Upper lobe of right lung (tissue), 1 donor: ENCODE data around the gene NOTUM. TPM values are rescaled to one million over a fixed set of nuclear protein-coding genes. Genes with fewer than 3 reads are reported as not detected.
"Not testable (repeated sequence)": the region's sequence is repeated elsewhere in the genome, so short reads cannot be mapped to it uniquely, and the experiment has no call there.

ENCODE experiments used
- ATAC-seq: fragments of 200-7000 bp; cut with Tn5 transposase; one replicate; pipeline ENCODE4 v1.9.1; 2020; ENCODE audit warnings: mild to moderate bottlenecking, moderate library complexity
- DNase-seq: peaks from one replicate; pipeline ENCODE4 v3.0.0-alpha.2; 2020
- H3K27ac ChIP-seq: fragments of 200-600 bp; one replicate; pipeline ENCODE4 v1.8.0; 2022
- H3K27me3 ChIP-seq: fragments of 200-600 bp; one replicate; pipeline ENCODE4 v1.8.0; 2022; ENCODE audit warnings: mild to moderate bottlenecking
- H3K36me3 ChIP-seq: fragments of 200-600 bp; one replicate; pipeline ENCODE4 v1.8.0; 2022
- H3K4me1 ChIP-seq: fragments of 200-600 bp; one replicate; pipeline ENCODE4 v1.8.0; 2022
- H3K4me3 ChIP-seq: fragments of 200-600 bp; one replicate; pipeline ENCODE4 v1.8.0; 2022; ENCODE audit warnings: mild to moderate bottlenecking
- H3K9me3 ChIP-seq: fragments of 200-600 bp; one replicate; pipeline ENCODE4 v1.8.0; 2022
- CTCF ChIP-seq: fragments of 200-600 bp; IDR thresholded peaks from one replicate; pipeline ENCODE4 v1.8.0; 2022; ENCODE audit warnings: antibody characterized with exemption
- intact Hi-C: fragments of 100-400 bp; cut with DNase I; formaldehyde crosslinking; loops from one replicate; pipeline ENCODE4 v1.11.0; 2022
- total RNA-seq: library from RNA; stranded (reverse); fragmentation: NEBNext Ultra II Directional; extraction: Animal tissue kit (Norgen Biotek cat#: 25700); gene quantifications from one replicate; pipeline ENCODE4 v1.2.1, GENCODE V29; 2021
- donor health status: DM: no; HTN: yes; CAD: no; lungs with severe emphysema.

NOTUM gene
- total RNA-seq, 1 donor from 2014 or later: 6.1 TPM

- ATAC-seq (no peak), DNase-seq (no peak)
These were observed 25.6 kb upstream of the NOTUM start for GRCh38 chr17:81986606-81987005.

GRCh38 chr17:81984773-81985410 is 23.9 kb upstream of the NOTUM start:
- no peak for TF ChIP-seq CTCF
- Histone ChIP-seq H3K9me3 (no peaks in the 10 kb centered on the region), H3K4me3 (no peak overlapping the region), H3K4me1 (peaks cover 9% of the 10 kb centered on the region), H3K36me3 (peaks cover 26% of the 10 kb centered on the region), H3K27ac (no peak overlapping the region), H3K27me3 (no peaks in the 10 kb centered on the region)
- intact Hi-C loops: no loop called here
- ATAC-seq (no peak), DNase-seq (no peak)

More at GRCh38 chr17:81986606-81987005, 25.6 kb upstream of the NOTUM start:
- Histone ChIP-seq H3K36me3 (peaks cover 26% of the 10 kb centered on the region), H3K4me1 (peaks cover 12% of the 10 kb centered on the region), H3K27ac (no peak overlapping the region), H3K4me3 (no peak overlapping the region), H3K9me3 (no peaks in the 10 kb centered on the region), H3K27me3 (no peaks in the 10 kb centered on the region)
- TF ChIP-seq CTCF: no peak
- intact Hi-C loops: no loop called here

- DNase-seq: no peak
- peaks cover 11% of the 10 kb centered on the region for H3K4me1 ChIP-seq
These were observed 22.8 kb upstream of the NOTUM start for GRCh38 chr17:81983639-81984373.

GRCh38 chr17:81983011-81983638 is 22.1 kb upstream of the NOTUM start:
- intact Hi-C loops: no loop called here
- Histone ChIP-seq H3K27ac (no peak overlapping the region), H3K27me3 (no peaks in the 10 kb centered on the region), H3K9me3 (no peaks in the 10 kb centered on the region), H3K4me3 (no peak overlapping the region), H3K36me3 (peaks cover 26% of the 10 kb centered on the region), H3K4me1 (peaks cover 16% of the 10 kb centered on the region)
- no peak for ATAC-seq
- no peak for DNase-seq
- no peak for TF ChIP-seq CTCF

More at GRCh38 chr17:81983639-81984373, 22.8 kb upstream of the NOTUM start:
- no peak overlapping the region for H3K4me3 ChIP-seq
- ATAC-seq: no peak
- H3K9me3 ChIP-seq: no peaks in the 10 kb centered on the region
- intact Hi-C loops: no loop called here
- H3K27me3 ChIP-seq: no peaks in the 10 kb centered on the region
- no peak for TF ChIP-seq CTCF
- no peak overlapping the region for H3K27ac ChIP-seq
- H3K36me3 ChIP-seq: peaks cover 26% of the 10 kb centered on the region

- H3K4me1 ChIP-seq: peaks cover 22% of the 10 kb centered on the region
- H3K27ac ChIP-seq, ATAC-seq, H3K9me3 ChIP-seq, H3K27me3 ChIP-seq, DNase-seq, H3K4me3 ChIP-seq, intact Hi-C loops: not testable (repeated sequence)
- peaks cover 24% of the 10 kb centered on the region for H3K36me3 ChIP-seq
These were observed 20.5 kb upstream of the NOTUM start for GRCh38 chr17:81981511-81981910.
